ENCODE measurements around the gene GADL1.

GADL1 gene

GRCh38 chr3:30753766-30754165 is 140.7 kb downstream of the GADL1 start:
- no peak for TF ChIP-seq CTCF (IDR thresholded peaks at IDR 0.05; ENCODE audit: insufficient read depth, low read length, poor library complexity, severe bottlenecking)
- H3K36me3 ChIP-seq (ENCODE audit: control insufficient read depth, insufficient read depth, low read length): no peaks in the 10 kb centered on the region
- DNase-seq (ENCODE audit: extremely low read depth, insufficient read length): no peak
- H3K27me3 ChIP-seq (replicated peaks; ENCODE audit: control insufficient read depth, insufficient read depth, low read length): no peaks in the 10 kb centered on the region; the same call in 1 of the 2 replicates
- H3K4me3 ChIP-seq (replicated peaks; ENCODE audit: low read depth, low read length): no peak overlapping the region

- no peaks in the 10 kb centered on the region for H3K36me3 ChIP-seq (ENCODE audit: control insufficient read depth, insufficient read depth, low read length)
- TF ChIP-seq CTCF (IDR thresholded peaks at IDR 0.05; ENCODE audit: insufficient read depth, low read length, poor library complexity, severe bottlenecking): no peak
- DNase-seq (ENCODE audit: extremely low read depth, insufficient read length): no peak
- H3K27me3 ChIP-seq (replicated peaks; ENCODE audit: control insufficient read depth, insufficient read depth, low read length): no peaks in the 10 kb centered on the region; the same call in 1 of the 2 replicates
- H3K4me3 ChIP-seq (replicated peaks; ENCODE audit: low read depth, low read length): no peak overlapping the region
Observed at GRCh38 chr3:30752970-30753369, 141.5 kb downstream of the GADL1 start.

- no peaks in the 10 kb centered on the region for H3K36me3 ChIP-seq (ENCODE audit: control insufficient read depth, insufficient read depth, low read length)
- H3K4me3 ChIP-seq (replicated peaks; ENCODE audit: low read depth, low read length): no peak overlapping the region
- no peak for TF ChIP-seq CTCF (IDR thresholded peaks at IDR 0.05; ENCODE audit: insufficient read depth, low read length, poor library complexity, severe bottlenecking)
- no peak for DNase-seq (ENCODE audit: extremely low read depth, insufficient read length)
- no peaks in the 10 kb centered on the region; the same call in 1 of the 2 replicates for H3K27me3 ChIP-seq (replicated peaks; ENCODE audit: control insufficient read depth, insufficient read depth, low read length)
Observed at GRCh38 chr3:30752491-30752890, 142.0 kb downstream of the GADL1 start.

- H3K36me3 ChIP-seq (ENCODE audit: control insufficient read depth, insufficient read depth, low read length): no peaks in the 10 kb centered on the region
- TF ChIP-seq CTCF (IDR thresholded peaks at IDR 0.05; ENCODE audit: insufficient read depth, low read length, poor library complexity, severe bottlenecking): peak; percentile 24
- DNase-seq (ENCODE audit: extremely low read depth, insufficient read length): no peak
- H3K27me3 ChIP-seq (replicated peaks; ENCODE audit: control insufficient read depth, insufficient read depth, low read length): no peaks in the 10 kb centered on the region; the same call in 1 of the 2 replicates
- no peak overlapping the region for H3K4me3 ChIP-seq (replicated peaks; ENCODE audit: low read depth, low read length)
Observed at GRCh38 chr3:30751610-30752299, 142.7 kb downstream of the GADL1 start.

GRCh38 chr3:30750967-30751366 is 143.5 kb downstream of the GADL1 start:
- TF ChIP-seq CTCF (IDR thresholded peaks at IDR 0.05; ENCODE audit: insufficient read depth, low read length, poor library complexity, severe bottlenecking): no peak
- Histone ChIP-seq H3K27me3 (replicated peaks; ENCODE audit: control insufficient read depth, insufficient read depth, low read length) (no peaks in the 10 kb centered on the region; the same call in 1 of the 2 replicates), H3K36me3 (ENCODE audit: control insufficient read depth, insufficient read depth, low read length) (no peaks in the 10 kb centered on the region), H3K4me3 (replicated peaks; ENCODE audit: low read depth, low read length) (no peak overlapping the region)
- no peak for DNase-seq (ENCODE audit: extremely low read depth, insufficient read length)
